D341Med (cell line): Measurements from ENCODE around the gene SRGAP2C.
"Not testable (repeated sequence)": the region's sequence is repeated elsewhere in the genome, so short reads cannot be mapped to it uniquely, and the experiment has no call there.

Source experiments
- DNase-seq: peaks from one replicate; pipeline ENCODE4 v3.0.0; 2012; ENCODE audit warnings: low spot score

The SRGAP2C gene

GRCh38 chr1:121184290-121185127 is at the start of gene SRGAP2C, which contains the start of gene FAM72B:
Gene SRGAP2C (plus strand): TSS chr1:121184975. CDS start chr1:121187447, 2,472 bp downstream.
Gene FAM72B (minus strand): TSS chr1:121184340. CDS start chr1:121183489, 851 bp downstream.
- DNase-seq = peak; percentile 67

GRCh38 chr1:121140393-121140792 is 44.4 kb upstream of the SRGAP2C start:
- DNase-seq = not testable (repeated sequence)

- not testable (repeated sequence) for DNase-seq
These were observed 36.1 kb upstream of the SRGAP2C start for GRCh38 chr1:121148489-121149190.

- not testable (repeated sequence) for DNase-seq
These were observed 33.5 kb upstream of the SRGAP2C start for GRCh38 chr1:121151294-121151693.

GRCh38 chr1:121152788-121153187 is 32.0 kb upstream of the SRGAP2C start:
- DNase-seq = not testable (repeated sequence)

GRCh38 chr1:121154811-121155210 is 30.0 kb upstream of the SRGAP2C start:
- not testable (repeated sequence) for DNase-seq

GRCh38 chr1:121155671-121156358 is 29.0 kb upstream of the SRGAP2C start:
- DNase-seq = not testable (repeated sequence)

GRCh38 chr1:121156958-121157603 is 27.7 kb upstream of the SRGAP2C start:
- DNase-seq = not testable (repeated sequence)

GRCh38 chr1:121157609-121158008 is 27.2 kb upstream of the SRGAP2C start:
- DNase-seq = not testable (repeated sequence)

GRCh38 chr1:121160118-121160517 is 24.7 kb upstream of the SRGAP2C start:
- not testable (repeated sequence) for DNase-seq

- DNase-seq = not testable (repeated sequence)
These were observed 23.4 kb upstream of the SRGAP2C start for GRCh38 chr1:121161199-121161901.

GRCh38 chr1:121163850-121164757 is 20.7 kb upstream of the SRGAP2C start:
- DNase-seq = not testable (repeated sequence)

- not testable (repeated sequence) for DNase-seq
These were observed 19.5 kb upstream of the SRGAP2C start for GRCh38 chr1:121165296-121165695.

- not testable (repeated sequence) for DNase-seq
These were observed 17.5 kb upstream of the SRGAP2C start for GRCh38 chr1:121167225-121167738.

- not testable (repeated sequence) for DNase-seq
These were observed 16.6 kb upstream of the SRGAP2C start for GRCh38 chr1:121168152-121168668.

GRCh38 chr1:121176649-121177048 is 8.1 kb upstream of the SRGAP2C start:
- DNase-seq = not testable (repeated sequence)

GRCh38 chr1:121178197-121178596 is 6.6 kb upstream of the SRGAP2C start:
- DNase-seq = not testable (repeated sequence)

- not testable (repeated sequence) for DNase-seq
These were observed 908 bp upstream of the SRGAP2C start for GRCh38 chr1:121183867-121184266.

GRCh38 chr1:121185140-121185708 is 449 bp downstream of the SRGAP2C start:
- DNase-seq = not testable (repeated sequence)
